Measurements from ENCODE around the gene CLIP1.
A peak's percentile ranks its signal among the peaks of the same experiment; 100 is the strongest.

Gene CLIP1

GRCh38 chr12:122356192-122356635 is 66.3 kb downstream of the CLIP1 start:
- POLR2A ChIA-PET, result interaction anchor here (0.9 kb wide), 1 partner anchor 15 kb away, joined by 3 read pairs; no protein-coding TSS in a partner anchor
- H3K4me3 ChIP-seq (ENCODE audit: low read depth, low read length), result no peak overlapping the region
- DNase-seq (ENCODE audit: low read depth, low spot score), result no peak
- peak; percentile 56 for TF ChIP-seq CTCF (IDR thresholded peaks at IDR 0.05; ENCODE audit: insufficient read depth, low read length, missing control alignments)
- CTCF ChIA-PET, result interaction anchor here (0.6 to 4.6 kb wide), 45 partner anchors 9 to 226 kb away, joined by 3 to 76 read pairs (median 4); partner anchors contain the start of genes DIABLO and ZCCHC8

GRCh38 chr12:122355706-122356105 is 66.8 kb downstream of the CLIP1 start:
- POLR2A ChIA-PET, result no interaction called here
- DNase-seq (ENCODE audit: low read depth, low spot score), result no peak
- TF ChIP-seq CTCF (IDR thresholded peaks at IDR 0.05; ENCODE audit: insufficient read depth, low read length, missing control alignments), result no peak
- CTCF ChIA-PET, result interaction anchor here (0.6 to 4.6 kb wide), 44 partner anchors 9 to 226 kb away, joined by 3 to 76 read pairs (median 4); partner anchors contain the start of genes DIABLO and ZCCHC8
- no peak overlapping the region for H3K4me3 ChIP-seq (ENCODE audit: low read depth, low read length)

- no peak for TF ChIP-seq CTCF (IDR thresholded peaks at IDR 0.05; ENCODE audit: insufficient read depth, low read length, missing control alignments)
- POLR2A ChIA-PET, result no interaction called here
- CTCF ChIA-PET, result interaction anchor here (0.6 to 4.6 kb wide), 35 partner anchors 8 to 225 kb away, joined by 3 to 76 read pairs (median 5); no protein-coding TSS in a partner anchor
Measured at GRCh38 chr12:122354958-122355641, 67.4 kb downstream of the CLIP1 start.

GRCh38 chr12:122352394-122352793 is 70.1 kb downstream of the CLIP1 start:
- POLR2A ChIA-PET, result no interaction called here
- TF ChIP-seq CTCF (IDR thresholded peaks at IDR 0.05; ENCODE audit: insufficient read depth, low read length, missing control alignments), result no peak
- DNase-seq (ENCODE audit: low read depth, low spot score), result no peak

More at GRCh38 chr12:122354958-122355641, 67.4 kb downstream of the CLIP1 start:
- no peak for DNase-seq (ENCODE audit: low read depth, low spot score)
- H3K4me3 ChIP-seq (ENCODE audit: low read depth, low read length), result no peak overlapping the region

GRCh38 chr12:122350141-122350848 is 72.2 kb downstream of the CLIP1 start:
- TF ChIP-seq CTCF (IDR thresholded peaks at IDR 0.05; ENCODE audit: insufficient read depth, low read length, missing control alignments), result peak; percentile 36
- no peak overlapping the region for H3K4me3 ChIP-seq (ENCODE audit: low read depth, low read length)
- no peak for DNase-seq (ENCODE audit: low read depth, low spot score)
- ChIA-PET CTCF (interaction anchor here (1.8 to 4.8 kb wide), 2 partner anchors 9 to 14 kb away, joined by 5 to 45 read pairs; no protein-coding TSS in a partner anchor), POLR2A (no interaction called here)

More at GRCh38 chr12:122352394-122352793, 70.1 kb downstream of the CLIP1 start:
- H3K4me3 ChIP-seq (ENCODE audit: low read depth, low read length), result no peak overlapping the region
- CTCF ChIA-PET, result interaction anchor here (4.5 to 4.8 kb wide), 3 partner anchors 14 to 17 kb away, joined by 45 to 76 read pairs (median 46); no protein-coding TSS in a partner anchor

- H3K4me3 ChIP-seq (ENCODE audit: low read depth, low read length), result no peak overlapping the region
- POLR2A ChIA-PET, result no interaction called here
- CTCF ChIA-PET, result interaction anchor here (4.8 kb wide), 1 partner anchor 12 kb away, joined by 45 read pairs; no protein-coding TSS in a partner anchor
- TF ChIP-seq CTCF (IDR thresholded peaks at IDR 0.05; ENCODE audit: insufficient read depth, low read length, missing control alignments), result no peak
- DNase-seq (ENCODE audit: low read depth, low spot score), result no peak
Measured at GRCh38 chr12:122349078-122349477, 73.4 kb downstream of the CLIP1 start.

Measured in AG04449 (cell line).